ENCODE measurements around the gene CD44. TPM values are rescaled to one million over a fixed set of nuclear protein-coding genes. Genes with fewer than 3 reads are reported as not detected.

CD44 gene
- total RNA-seq, 1 experiment from 2014 or later = 6.1 TPM

DNA sequence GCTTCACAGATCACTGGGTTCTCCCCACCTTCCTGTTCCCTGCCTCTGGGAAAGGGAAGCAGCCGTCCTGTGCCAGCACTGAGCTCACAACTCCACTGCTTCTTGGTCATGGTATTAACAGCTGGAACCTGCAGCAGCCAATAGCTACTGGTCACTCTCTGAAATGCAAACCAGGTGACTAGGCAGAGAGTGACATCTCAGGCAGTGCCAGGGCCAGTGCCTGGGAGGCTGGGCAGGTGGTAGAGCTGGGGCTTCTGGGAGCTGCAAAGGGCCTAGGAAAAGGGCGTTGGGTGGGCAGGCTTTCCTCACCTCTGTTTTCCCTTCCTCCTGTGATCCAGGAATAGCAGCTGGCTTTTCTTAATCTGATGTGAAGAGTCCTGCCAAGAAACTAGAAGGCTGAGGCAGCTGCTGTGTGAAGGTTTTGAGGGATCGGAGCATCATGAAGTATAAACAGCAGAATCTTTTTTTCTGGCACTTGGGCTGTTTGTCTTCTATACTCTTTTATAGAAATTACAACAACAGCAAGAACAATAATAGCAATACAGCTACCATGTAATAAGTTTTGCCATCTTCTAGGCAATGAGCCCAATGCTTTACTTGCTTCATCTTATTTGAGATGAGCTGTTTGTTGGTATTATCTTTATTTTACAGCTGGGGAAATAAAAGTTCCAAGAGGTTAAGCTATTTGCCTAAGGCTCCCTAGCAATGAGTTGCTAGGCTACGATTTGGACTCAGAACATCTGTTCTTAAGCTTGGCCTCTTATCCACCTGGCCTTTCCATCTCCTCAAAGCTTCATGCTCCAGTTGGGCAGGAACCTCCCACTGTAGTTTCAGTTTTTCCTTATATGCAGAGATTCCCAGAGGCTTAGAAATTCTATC is 22.0 kb upstream of the CD44 start:
- no peak overlapping the region for H2BK15ac ChIP-seq (ENCODE audit: low read depth, low read length)
- no peak overlapping the region for H3K4me2 ChIP-seq (ENCODE audit: insufficient read depth, insufficient read length, low read length)
- no peak overlapping the region for H2BK12ac ChIP-seq (ENCODE audit: insufficient read length, low read depth, low read length)
- no peaks in the 10 kb centered on the region for H3K27me3 ChIP-seq (ENCODE audit: insufficient read depth, low read length)
- no peak overlapping the region for H3K9ac ChIP-seq (ENCODE audit: extremely low read depth, insufficient read length, low read length)
- no peaks in the 10 kb centered on the region for H3K79me1 ChIP-seq (ENCODE audit: insufficient read depth, low read depth, low read length, poor library complexity, severe bottlenecking)
- Mint-ChIP-seq H3K27ac (no peak overlapping the region; a peak in 1 of 7 replicates), H3K4me3 (no peak overlapping the region), H3K36me3 (ENCODE audit: insufficient read depth in 1 of 3, low read depth in 3 of 3) (no peaks in the 10 kb centered on the region), H3K27me3 (ENCODE audit: low read depth) (peaks cover 25% of the 10 kb centered on the region), H3K4me1 (no peaks in the 10 kb centered on the region), H3K9me3 (no peaks in the 10 kb centered on the region)
- no peak overlapping the region for H2BK5ac ChIP-seq (ENCODE audit: insufficient read length, low read length)
- no peaks in the 10 kb centered on the region for H3K23me2 ChIP-seq (ENCODE audit: insufficient read length, low read depth, low read length, poor library complexity, severe bottlenecking)
- no peak overlapping the region for H2BK120ac ChIP-seq (ENCODE audit: low read depth, low read length, poor library complexity, severe bottlenecking)
- no peak overlapping the region for H3K4ac ChIP-seq (ENCODE audit: low read depth, low read length)
- no peak overlapping the region; the same call in 1 of the 2 replicates for H3K14ac ChIP-seq (ENCODE audit: insufficient read depth, low read length)
- H3K27ac ChIP-seq (ENCODE audit: insufficient read length, low read depth, low read length) = no peak overlapping the region
- H3T11ph ChIP-seq (ENCODE audit: low read length) = no peak overlapping the region
- no peak overlapping the region for H3K23ac ChIP-seq (ENCODE audit: insufficient read length, low read depth, low read length)
- no peak overlapping the region for H2AK5ac ChIP-seq (ENCODE audit: insufficient read length, low read length)
- H4K20me1 ChIP-seq (ENCODE audit: control insufficient read depth, insufficient read depth, insufficient read length) = no peaks in the 10 kb centered on the region
- TF ChIP-seq, protein P1, sequence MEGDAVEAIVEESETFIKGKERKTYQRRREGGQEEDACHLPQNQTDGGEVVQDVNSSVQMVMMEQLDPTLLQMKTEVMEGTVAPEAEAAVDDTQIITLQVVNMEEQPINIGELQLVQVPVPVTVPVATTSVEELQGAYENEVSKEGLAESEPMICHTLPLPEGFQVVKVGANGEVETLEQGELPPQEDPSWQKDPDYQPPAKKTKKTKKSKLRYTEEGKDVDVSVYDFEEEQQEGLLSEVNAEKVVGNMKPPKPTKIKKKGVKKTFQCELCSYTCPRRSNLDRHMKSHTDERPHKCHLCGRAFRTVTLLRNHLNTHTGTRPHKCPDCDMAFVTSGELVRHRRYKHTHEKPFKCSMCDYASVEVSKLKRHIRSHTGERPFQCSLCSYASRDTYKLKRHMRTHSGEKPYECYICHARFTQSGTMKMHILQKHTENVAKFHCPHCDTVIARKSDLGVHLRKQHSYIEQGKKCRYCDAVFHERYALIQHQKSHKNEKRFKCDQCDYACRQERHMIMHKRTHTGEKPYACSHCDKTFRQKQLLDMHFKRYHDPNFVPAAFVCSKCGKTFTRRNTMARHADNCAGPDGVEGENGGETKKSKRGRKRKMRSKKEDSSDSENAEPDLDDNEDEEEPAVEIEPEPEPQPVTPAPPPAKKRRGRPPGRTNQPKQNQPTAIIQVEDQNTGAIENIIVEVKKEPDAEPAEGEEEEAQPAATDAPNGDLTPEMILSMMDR (conservative IDR thresholded peaks at IDR 0.05) = no peak
- no CpG with 5 or more reads among the region's 4 CpGs for WGBS (ENCODE audit: extremely low coverage, insufficient read length, low lambda C conversion rate)
- H4K8ac ChIP-seq (replicated peaks; ENCODE audit: insufficient read length, low read depth, low read length) = no peak overlapping the region
- no peak overlapping the region for H3K18ac ChIP-seq (ENCODE audit: insufficient read length, low read depth, low read length)
- H4K91ac ChIP-seq (ENCODE audit: insufficient read length, low read depth, low read length) = no peak overlapping the region
- H3K9me3 ChIP-seq (ENCODE audit: control insufficient read depth, low read depth, low read length) = no peaks in the 10 kb centered on the region
- no peak overlapping the region for H4K5ac ChIP-seq (ENCODE audit: insufficient read length, low read depth, low read length)
- no peaks in the 10 kb centered on the region for H3K79me2 ChIP-seq (ENCODE audit: insufficient read depth, low read length)
- H3K4me1 ChIP-seq (ENCODE audit: insufficient read depth, low read length) = no peaks in the 10 kb centered on the region
- no peak overlapping the region for H3K56ac ChIP-seq (ENCODE audit: insufficient read length, low read depth, low read length)
- no peak for DNase-seq
- no peak overlapping the region for H2AFZ ChIP-seq (ENCODE audit: low read length)
- H2BK20ac ChIP-seq (ENCODE audit: low read depth, low read length, poor library complexity, severe bottlenecking) = no peak overlapping the region
